Activated CD4-positive, alpha-beta T cell treated with anti-CD3 and anti-CD28 coated beads, Interleukin-2, amount 10 ng/mL, durations not matched to agents 24 days and 14 days (primary cell): Measurements from ENCODE around the gene KMT2B. TPM values are rescaled to one million over a fixed set of nuclear protein-coding genes. Genes with fewer than 3 reads are reported as not detected.
A peak's percentile ranks its signal among the peaks of the same experiment; 100 is the strongest.
"Not testable (repeated sequence)": the region's sequence is repeated elsewhere in the genome, so short reads cannot be mapped to it uniquely, and the experiment has no call there.

ENCODE experiments used
- DNase-seq: peaks from one replicate; pipeline ENCODE4 v3.0.0; 2022
- H3K27ac Mint-ChIP-seq: one replicate; pipeline ENCODE4 v1.8.0; 2022; ENCODE audit warnings: mild to moderate bottlenecking, mixed read lengths
- H3K27me3 Mint-ChIP-seq: one replicate; pipeline ENCODE4 v1.8.0; 2022; ENCODE audit warnings: mixed read lengths
- H3K36me3 Mint-ChIP-seq: one replicate; pipeline ENCODE4 v1.8.0; 2022; ENCODE audit warnings: low read depth, mild to moderate bottlenecking, mixed read lengths
- H3K4me1 Mint-ChIP-seq: one replicate; pipeline ENCODE4 v1.8.0; 2021; ENCODE audit warnings: mixed read lengths
- H3K4me3 Mint-ChIP-seq: one replicate; pipeline ENCODE4 v1.8.0; 2022; ENCODE audit warnings: mild to moderate bottlenecking, moderate library complexity, mixed read lengths
- H3K9me3 Mint-ChIP-seq: one replicate; pipeline ENCODE4 v1.8.0; 2021; ENCODE audit warnings: mixed read lengths
- intact Hi-C: fragments of 100-400 bp; cut with micrococcal nuclease; formaldehyde crosslinking; loops from one replicate; pipeline ENCODE4 v1.15.1; 2023
- total RNA-seq: library from RNA; stranded (reverse); gene quantifications from 2 replicates; pipeline ENCODE4 v1.2.3, GENCODE V29; 2022

KMT2B gene
- total RNA-seq, 1 donor from 2014 or later, result 64.5 TPM

DNA sequence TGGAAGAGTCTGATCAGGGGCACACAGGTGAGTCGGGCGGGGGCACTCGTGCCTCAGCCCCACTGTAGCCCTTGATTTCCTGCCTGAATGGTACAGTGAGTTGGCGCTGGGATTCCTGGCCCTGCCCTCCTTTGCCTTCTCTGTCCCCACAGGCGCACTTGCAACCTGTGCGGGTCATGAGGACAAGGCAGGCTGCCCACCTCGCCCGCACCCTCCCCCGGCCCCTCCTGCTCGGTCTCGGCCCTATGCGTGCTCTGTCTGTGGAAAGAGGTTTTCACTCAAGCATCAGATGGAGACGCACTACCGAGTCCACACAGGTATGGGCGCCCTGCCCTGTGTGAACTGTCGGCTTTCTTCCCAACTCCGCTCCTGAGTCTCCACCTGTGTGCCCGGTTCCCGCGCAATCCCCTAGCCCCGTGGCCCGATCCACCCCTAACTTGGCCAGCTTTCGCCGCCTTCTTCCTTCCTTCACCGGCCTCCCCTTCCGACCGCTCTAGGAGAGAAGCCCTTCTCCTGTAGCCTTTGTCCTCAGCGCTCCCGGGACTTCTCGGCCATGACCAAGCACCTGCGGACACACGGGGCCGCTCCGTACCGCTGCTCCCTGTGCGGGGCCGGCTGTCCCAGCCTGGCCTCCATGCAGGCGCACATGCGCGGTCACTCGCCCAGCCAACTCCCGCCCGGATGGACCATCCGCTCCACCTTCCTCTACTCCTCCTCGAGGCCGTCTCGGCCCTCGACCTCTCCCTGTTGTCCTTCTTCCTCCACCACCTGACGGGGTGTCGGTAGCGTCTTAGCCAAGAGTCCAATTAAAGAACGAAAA lies 1.6 kb upstream of the KMT2B start:
- intact Hi-C loops, result loop anchor here (2.0 to 5.0 kb wide), 2 partner anchors 169 to 183 kb away; partner anchors contain the start of gene TMEM147
- peak; percentile 78 for DNase-seq
- H3K27me3 Mint-ChIP-seq, result no peaks in the 10 kb centered on the region
- H3K27ac Mint-ChIP-seq, result peak overlapping the region; percentile 93
- H3K4me3 Mint-ChIP-seq, result peak overlapping the region; percentile 92
- peaks cover 51% of the 10 kb centered on the region for H3K36me3 Mint-ChIP-seq
- peaks cover 51% of the 10 kb centered on the region for H3K4me1 Mint-ChIP-seq
- no peaks in the 10 kb centered on the region for H3K9me3 Mint-ChIP-seq

DNA sequence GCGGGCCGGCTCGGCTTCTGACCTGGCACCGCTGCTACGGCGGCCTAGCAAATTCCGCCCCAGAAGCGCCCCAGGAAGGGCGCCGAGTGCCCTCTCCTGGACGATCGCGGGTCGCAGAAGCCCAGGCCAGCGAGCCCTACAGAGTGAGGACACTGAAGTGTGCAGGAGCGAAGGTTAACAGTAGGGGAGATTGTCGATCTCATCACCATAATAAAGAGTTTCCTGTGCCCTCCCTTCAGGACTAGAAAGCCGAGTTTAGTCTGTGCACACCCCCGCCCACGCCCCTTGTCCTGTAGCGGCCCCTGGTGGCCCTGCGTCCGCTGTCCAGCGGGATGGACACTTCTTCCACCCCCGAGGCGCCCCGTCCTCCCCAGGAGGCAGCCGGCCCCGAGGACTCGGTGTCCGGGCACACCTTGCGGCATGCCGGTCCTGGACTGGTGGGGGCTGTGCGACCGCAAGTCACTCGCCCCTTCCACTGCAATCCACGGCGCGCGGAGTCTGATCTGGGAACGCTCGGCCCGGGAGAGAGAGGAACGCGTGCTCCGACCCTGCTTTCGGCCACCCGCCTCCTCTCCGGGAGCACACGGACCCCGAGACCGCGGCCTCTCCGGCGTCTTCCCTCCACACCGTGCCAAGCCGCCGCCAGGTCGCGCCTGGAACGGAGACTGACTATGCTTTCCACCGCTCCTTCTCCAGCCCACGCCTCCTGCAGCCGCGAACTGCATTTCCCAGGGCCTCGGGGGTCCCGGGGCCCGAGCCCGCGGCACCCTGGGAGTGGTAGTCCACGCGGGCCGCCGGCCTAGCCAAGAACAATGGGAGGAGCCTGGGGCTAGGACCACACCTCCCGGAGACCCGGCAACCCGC lies 770 bp upstream of the KMT2B start:
- peaks cover 56% of the 10 kb centered on the region for H3K36me3 Mint-ChIP-seq
- H3K4me1 Mint-ChIP-seq, result peaks cover 50% of the 10 kb centered on the region
- intact Hi-C loops, result loop anchor here (1.0 to 5.0 kb wide), 11 partner anchors 15 to 398 kb away; partner anchors contain the start of genes ARHGAP33, PROSER3, PSENEN and TBCB
- H3K27ac Mint-ChIP-seq, result peak overlapping the region; percentile 93
- peak overlapping the region; percentile 92 for H3K4me3 Mint-ChIP-seq
- no peaks in the 10 kb centered on the region for H3K27me3 Mint-ChIP-seq
- H3K9me3 Mint-ChIP-seq, result no peaks in the 10 kb centered on the region
- peak; percentile 99 for DNase-seq

DNA sequence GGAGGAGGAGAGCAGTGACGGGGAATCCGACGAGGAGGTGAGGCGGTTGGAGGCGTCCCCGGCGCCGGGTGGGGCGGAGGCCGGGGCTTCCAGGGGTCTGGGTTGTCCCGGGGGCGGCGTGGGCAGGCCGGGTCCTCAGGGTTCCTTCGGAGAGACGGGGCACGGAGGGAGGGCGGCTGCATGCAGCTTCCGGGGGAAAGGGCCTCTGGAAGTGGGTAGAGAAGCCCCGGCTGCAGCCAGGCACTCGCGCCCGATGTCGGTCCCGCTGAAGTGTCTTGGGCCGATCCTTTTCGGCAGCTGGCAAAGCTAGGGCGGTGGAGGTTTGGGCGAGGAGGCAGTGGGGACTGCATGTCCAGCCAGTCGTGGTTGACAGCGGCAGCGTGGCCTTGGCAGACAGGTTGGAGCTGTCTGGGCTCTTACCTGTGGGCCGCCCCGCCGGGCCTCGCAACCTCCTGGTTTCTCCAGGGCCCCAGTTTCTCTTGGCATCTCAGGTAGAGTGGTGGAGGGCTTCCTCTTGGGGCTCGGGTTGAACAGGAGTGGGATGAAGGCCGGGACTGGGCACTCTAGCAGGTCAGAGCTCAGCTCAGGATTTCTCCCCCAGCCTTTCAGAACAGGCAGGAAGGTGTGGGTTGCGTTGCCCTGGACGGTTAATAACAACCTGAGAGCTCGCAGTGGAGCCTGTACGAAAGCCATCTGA lies 690 bp downstream of the KMT2B start:
- Mint-ChIP-seq H3K4me1 (peaks cover 39% of the 10 kb centered on the region), H3K36me3 (peaks cover 67% of the 10 kb centered on the region), H3K27ac (peak overlapping the region; percentile 92), H3K27me3 (no peaks in the 10 kb centered on the region), H3K4me3 (peak overlapping the region; percentile 94), H3K9me3 (no peaks in the 10 kb centered on the region)
- intact Hi-C loops, result loop anchor here (5.0 kb wide), 1 partner anchor 171 kb away; the partner anchor contains the start of gene TMEM147
- DNase-seq, result peak; percentile 86

DNA sequence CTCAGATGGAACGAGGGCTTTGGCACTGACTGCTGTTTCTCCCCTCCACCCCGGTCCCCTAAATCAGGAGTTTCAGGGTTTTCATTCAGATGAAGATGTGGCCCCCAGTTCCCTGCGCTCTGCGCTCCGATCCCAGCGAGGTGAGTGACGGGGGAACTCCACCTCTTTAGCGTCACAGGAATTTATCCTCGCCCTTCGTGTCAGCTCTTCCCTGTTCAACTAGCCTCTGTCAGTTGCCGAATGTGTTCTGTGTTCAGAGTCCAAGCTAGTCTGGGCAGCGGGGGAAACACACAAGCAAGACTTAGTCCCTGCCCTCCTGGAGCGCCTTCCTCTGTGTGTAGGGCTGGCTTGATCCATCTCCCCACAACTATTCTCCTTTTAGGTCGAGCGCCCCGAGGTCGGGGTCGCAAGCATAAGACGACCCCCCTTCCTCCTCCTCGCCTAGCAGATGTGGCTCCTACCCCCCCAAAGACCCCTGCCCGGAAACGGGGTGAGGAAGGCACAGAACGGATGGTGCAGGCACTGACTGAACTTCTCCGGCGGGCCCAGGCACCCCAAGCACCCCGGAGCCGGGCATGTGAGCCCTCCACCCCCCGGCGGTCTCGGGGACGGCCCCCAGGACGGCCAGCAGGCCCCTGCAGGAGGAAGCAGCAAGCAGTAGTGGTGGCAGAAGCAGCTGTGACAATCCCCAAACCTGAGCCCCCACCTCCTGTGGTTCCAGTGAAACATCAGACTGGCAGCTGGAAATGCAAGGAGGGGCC lies 1.8 kb downstream of the KMT2B start:
- Mint-ChIP-seq H3K9me3 (no peaks in the 10 kb centered on the region), H3K36me3 (peaks cover 65% of the 10 kb centered on the region), H3K27ac (peak overlapping the region; percentile 92), H3K4me1 (peaks cover 30% of the 10 kb centered on the region), H3K4me3 (peak overlapping the region; percentile 94), H3K27me3 (no peaks in the 10 kb centered on the region)
- intact Hi-C loops, result loop anchor here (5.0 kb wide), 1 partner anchor 172 kb away; the partner anchor contains the start of gene TMEM147
- DNase-seq, result no peak

DNA sequence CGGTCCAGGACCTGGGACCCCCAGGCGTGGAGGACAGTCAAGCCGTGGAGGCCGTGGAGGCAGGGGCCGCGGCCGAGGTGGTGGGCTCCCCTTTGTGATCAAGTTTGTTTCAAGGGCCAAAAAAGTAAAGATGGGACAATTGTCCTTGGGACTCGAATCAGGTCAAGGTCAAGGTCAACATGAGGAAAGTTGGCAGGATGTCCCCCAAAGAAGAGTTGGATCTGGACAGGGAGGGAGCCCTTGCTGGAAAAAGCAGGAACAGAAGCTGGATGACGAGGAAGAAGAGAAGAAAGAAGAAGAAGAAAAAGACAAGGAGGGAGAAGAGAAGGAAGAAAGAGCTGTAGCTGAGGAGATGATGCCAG lies 2.3 kb downstream of the KMT2B start:
- intact Hi-C loops, result no loop called here
- peaks cover 25% of the 10 kb centered on the region for H3K4me1 Mint-ChIP-seq
- H3K4me3 Mint-ChIP-seq, result peak overlapping the region; percentile 21
- no peak for DNase-seq
- H3K27ac Mint-ChIP-seq, result no peak overlapping the region
- H3K9me3 Mint-ChIP-seq, result no peaks in the 10 kb centered on the region
- H3K27me3 Mint-ChIP-seq, result no peaks in the 10 kb centered on the region
- peaks cover 65% of the 10 kb centered on the region for H3K36me3 Mint-ChIP-seq

DNA sequence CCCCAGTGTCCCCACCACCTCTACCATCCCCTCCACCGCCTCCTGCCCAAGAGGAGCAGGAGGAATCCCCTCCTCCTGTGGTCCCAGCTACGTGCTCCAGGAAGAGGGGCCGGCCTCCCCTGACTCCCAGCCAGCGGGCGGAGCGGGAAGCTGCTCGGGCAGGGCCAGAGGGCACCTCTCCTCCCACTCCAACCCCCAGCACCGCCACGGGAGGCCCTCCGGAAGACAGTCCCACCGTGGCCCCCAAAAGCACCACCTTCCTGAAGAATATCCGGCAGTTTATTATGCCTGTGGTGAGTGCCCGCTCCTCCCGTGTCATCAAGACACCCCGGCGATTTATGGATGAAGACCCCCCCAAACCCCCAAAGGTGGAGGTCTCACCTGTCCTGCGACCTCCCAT lies 2.8 kb downstream of the KMT2B start:
- peaks cover 67% of the 10 kb centered on the region for H3K36me3 Mint-ChIP-seq

DNA sequence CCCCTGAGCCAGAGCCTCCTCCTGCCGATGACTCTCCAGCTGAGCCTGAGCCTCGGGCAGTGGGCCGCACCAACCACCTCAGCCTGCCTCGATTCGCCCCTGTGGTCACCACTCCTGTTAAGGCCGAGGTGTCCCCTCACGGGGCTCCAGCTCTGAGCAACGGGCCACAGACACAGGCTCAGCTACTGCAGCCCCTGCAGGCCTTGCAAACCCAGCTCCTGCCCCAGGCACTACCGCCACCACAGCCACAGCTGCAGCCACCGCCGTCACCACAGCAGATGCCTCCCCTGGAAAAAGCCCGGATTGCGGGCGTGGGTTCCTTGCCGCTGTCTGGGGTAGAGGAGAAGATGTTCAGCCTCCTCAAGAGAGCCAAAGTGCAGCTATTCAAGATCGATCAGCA lies 3.6 kb downstream of the KMT2B start:
- Mint-ChIP-seq H3K36me3 (peaks cover 67% of the 10 kb centered on the region), H3K9me3 (no peaks in the 10 kb centered on the region), H3K4me1 (peaks cover 20% of the 10 kb centered on the region), H3K4me3 (no peak overlapping the region), H3K27ac (no peak overlapping the region), H3K27me3 (no peaks in the 10 kb centered on the region)
- DNase-seq, result no peak
- intact Hi-C loops, result no loop called here

More for the DNA sequence above, 2.8 kb downstream of the KMT2B start:
- Mint-ChIP-seq H3K27ac (no peak overlapping the region), H3K4me3 (no peak overlapping the region), H3K27me3 (no peaks in the 10 kb centered on the region), H3K4me1 (peaks cover 24% of the 10 kb centered on the region), H3K9me3 (no peaks in the 10 kb centered on the region)
- no peak for DNase-seq
- intact Hi-C loops, result no loop called here

DNA sequence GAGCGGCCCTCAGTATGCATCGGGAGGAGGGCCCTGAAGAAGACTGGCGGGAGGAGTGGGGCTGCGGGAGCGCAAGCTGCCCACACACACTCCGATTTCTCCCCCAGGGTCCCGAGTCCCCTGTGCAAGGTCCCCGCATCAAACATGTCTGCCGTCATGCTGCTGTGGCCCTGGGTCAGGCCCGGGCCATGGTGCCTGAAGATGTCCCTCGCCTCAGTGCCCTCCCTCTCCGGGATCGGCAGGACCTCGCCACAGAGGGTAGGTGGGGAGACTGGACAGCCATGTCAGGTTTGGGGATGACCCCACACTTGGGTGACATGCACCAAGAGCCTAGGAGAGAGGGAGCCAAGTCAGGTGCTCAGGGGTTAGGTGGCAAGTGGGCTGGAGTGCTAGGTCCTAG lies 4.7 kb downstream of the KMT2B start:
- H3K27me3 Mint-ChIP-seq, result no peaks in the 10 kb centered on the region
- no peak for DNase-seq
- H3K4me3 Mint-ChIP-seq, result no peak overlapping the region
- H3K4me1 Mint-ChIP-seq, result peaks cover 17% of the 10 kb centered on the region
- intact Hi-C loops, result no loop called here
- H3K9me3 Mint-ChIP-seq, result no peaks in the 10 kb centered on the region
- H3K36me3 Mint-ChIP-seq, result peaks cover 66% of the 10 kb centered on the region
- no peak overlapping the region for H3K27ac Mint-ChIP-seq

DNA sequence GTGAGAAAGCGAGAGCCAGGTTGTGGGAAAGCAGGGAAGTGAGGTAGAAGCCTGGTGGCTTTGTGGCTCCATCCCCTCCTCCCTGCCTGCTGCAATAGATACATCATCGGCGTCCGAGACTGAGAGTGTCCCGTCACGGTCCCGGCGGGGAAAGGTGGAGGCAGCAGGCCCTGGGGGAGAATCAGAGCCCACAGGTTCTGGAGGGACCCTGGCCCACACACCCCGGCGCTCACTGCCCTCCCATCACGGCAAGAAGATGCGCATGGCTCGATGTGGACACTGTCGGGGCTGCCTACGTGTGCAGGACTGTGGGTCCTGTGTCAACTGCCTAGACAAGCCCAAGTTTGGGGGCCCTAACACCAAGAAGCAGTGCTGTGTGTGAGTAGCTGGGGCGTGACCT lies 5.1 kb downstream of the KMT2B start:
- intact Hi-C loops, result no loop called here
- no peak for DNase-seq
- no peaks in the 10 kb centered on the region for H3K27me3 Mint-ChIP-seq
- no peak overlapping the region for H3K4me3 Mint-ChIP-seq
- H3K27ac Mint-ChIP-seq, result no peak overlapping the region
- H3K36me3 Mint-ChIP-seq, result peaks cover 66% of the 10 kb centered on the region
- H3K4me1 Mint-ChIP-seq, result peaks cover 17% of the 10 kb centered on the region
- H3K9me3 Mint-ChIP-seq, result no peaks in the 10 kb centered on the region

DNA sequence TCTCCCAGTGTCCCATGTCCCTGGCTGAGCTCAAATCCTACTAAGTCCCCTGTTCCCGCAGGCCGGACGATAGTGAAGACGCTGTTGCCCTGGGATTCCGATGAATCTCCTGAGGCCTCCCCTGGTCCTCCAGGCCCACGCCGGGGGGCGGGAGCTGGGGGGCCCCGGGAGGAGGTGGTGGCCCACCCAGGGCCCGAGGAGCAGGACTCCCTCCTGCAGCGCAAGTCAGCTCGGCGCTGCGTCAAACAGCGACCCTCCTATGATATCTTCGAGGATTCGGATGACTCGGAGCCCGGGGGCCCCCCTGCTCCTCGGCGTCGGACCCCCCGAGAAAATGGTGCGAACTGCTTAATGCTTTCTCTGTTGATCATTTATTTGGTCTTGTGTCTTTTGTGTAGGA lies 5.9 kb downstream of the KMT2B start:
- no peaks in the 10 kb centered on the region for H3K27me3 Mint-ChIP-seq
- DNase-seq, result no peak
- no peaks in the 10 kb centered on the region for H3K9me3 Mint-ChIP-seq
- no peak overlapping the region for H3K27ac Mint-ChIP-seq
- H3K4me1 Mint-ChIP-seq, result peaks cover 16% of the 10 kb centered on the region
- H3K36me3 Mint-ChIP-seq, result peaks cover 73% of the 10 kb centered on the region
- no peak overlapping the region for H3K4me3 Mint-ChIP-seq
- intact Hi-C loops, result no loop called here

DNA sequence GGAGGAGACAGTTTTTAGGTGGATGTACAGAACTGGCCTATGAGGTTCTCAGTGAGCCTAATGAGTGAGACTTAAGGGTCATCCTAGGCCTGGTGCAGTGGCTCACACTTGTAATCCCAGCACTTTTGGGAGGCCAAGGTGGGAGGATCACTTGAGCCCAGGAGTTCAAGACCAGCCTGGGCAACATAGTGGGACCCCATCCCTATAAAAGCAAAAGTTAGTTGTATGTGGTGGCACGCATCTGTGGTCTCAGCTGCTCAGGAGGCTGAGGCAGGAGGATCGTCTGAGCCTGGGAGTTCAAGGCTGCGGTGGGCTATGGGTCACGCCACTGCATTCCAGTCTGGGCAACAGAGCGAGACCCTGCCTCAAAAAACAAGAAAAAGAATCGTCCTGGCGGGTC lies 6.3 kb downstream of the KMT2B start:
- H3K27ac Mint-ChIP-seq, H3K27me3 Mint-ChIP-seq, H3K9me3 Mint-ChIP-seq, H3K4me3 Mint-ChIP-seq, DNase-seq, intact Hi-C loops: not testable (repeated sequence)
- Mint-ChIP-seq H3K36me3 (peaks cover 75% of the 10 kb centered on the region), H3K4me1 (peaks cover 13% of the 10 kb centered on the region)

DNA sequence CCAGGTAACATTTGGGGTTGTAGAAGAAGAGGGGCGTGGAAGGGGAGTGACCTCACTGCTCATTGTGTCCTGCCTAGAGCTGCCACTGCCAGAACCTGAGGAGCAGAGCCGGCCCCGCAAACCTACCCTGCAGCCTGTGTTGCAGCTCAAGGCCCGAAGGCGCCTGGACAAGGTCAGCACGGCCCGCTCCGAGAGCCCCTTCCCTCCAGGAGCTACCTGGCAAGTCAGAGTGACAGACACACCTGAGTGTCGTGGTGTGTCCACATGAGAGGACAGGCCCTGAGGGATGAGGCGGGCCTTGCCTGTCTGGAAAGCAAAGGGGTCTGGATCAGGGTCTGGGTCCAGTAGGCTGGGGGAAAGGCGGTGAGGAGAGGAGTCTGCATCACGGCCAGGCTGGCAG lies 6.8 kb downstream of the KMT2B start:
- Mint-ChIP-seq H3K27ac (no peak overlapping the region), H3K36me3 (peaks cover 76% of the 10 kb centered on the region), H3K4me3 (no peak overlapping the region), H3K9me3 (no peaks in the 10 kb centered on the region), H3K4me1 (peaks cover 8% of the 10 kb centered on the region), H3K27me3 (no peaks in the 10 kb centered on the region)
- intact Hi-C loops, result no loop called here
- DNase-seq, result no peak

DNA sequence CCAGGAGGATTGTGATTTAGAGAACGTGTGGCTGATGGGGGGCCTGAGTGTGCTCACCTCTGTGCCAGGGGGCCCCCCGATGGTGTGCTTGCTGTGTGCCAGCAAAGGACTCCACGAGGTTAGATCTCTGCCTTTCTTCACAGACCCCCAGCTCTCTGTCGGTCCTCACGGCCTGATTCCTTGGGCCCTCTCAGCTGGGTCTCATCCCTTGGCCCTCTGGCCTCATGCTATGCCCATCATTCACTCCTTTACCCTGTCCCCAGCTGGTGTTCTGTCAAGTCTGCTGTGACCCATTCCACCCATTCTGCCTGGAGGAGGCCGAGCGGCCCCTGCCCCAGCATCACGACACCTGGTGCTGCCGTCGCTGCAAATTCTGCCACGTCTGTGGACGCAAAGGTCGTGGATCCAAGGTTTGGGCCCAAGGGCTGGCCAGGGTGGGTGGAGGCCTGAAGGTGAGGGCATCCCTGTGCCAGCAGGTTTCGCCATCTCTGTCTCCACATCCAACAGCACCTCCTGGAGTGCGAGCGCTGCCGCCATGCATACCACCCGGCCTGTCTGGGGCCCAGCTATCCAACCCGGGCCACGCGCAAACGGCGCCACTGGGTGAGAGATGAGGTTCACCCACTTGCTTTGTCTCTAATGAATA lies 7.5 kb downstream of the KMT2B start:
- Mint-ChIP-seq H3K27me3 (no peaks in the 10 kb centered on the region), H3K36me3 (peaks cover 79% of the 10 kb centered on the region), H3K4me1 (peaks cover 5% of the 10 kb centered on the region), H3K9me3 (no peaks in the 10 kb centered on the region), H3K27ac (no peak overlapping the region), H3K4me3 (no peak overlapping the region)
- DNase-seq, result no peak
- intact Hi-C loops, result no loop called here
